Measurements from ENCODE around the gene HSDL2. TPM values are rescaled to one million over a fixed set of nuclear protein-coding genes. Genes with fewer than 3 reads are reported as not detected.

HSDL2 gene
- total RNA-seq, 2 donors from 2014 or later, result 93.0 to 127 TPM

DNA sequence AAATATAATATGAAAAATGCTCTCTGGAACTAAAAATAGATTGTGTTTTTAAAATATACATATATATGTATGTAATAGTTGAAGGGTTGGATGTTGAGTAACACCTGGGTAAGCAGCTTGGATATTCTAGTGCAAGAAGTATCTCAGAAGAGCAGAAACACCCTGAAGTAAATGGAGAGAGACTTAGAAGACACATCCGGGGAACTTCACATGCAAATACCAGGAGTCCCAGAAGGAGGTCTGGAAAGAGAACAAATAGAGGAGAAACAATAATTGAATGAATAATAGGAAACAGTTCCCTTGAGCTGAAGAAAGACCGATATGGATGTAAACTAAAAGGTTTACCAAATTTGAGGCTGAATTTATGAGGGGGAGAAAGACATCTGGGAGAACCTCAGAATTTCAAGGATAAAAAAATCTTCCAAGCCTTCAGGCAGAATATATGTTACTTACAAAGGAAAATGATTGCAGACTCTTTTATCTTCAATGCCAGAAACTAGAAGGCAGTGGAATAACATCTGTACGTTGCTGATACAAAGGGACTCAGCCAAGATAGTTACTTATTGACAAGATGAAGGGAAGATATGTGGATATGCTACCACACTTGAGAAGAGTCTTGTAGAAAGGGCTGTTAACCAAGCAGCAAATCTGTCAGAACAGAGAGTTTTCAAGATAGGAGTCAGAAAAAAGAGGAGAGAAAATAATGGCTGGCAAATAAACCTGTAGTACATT is 42.7 kb downstream of the HSDL2 start:
- no peak for DNase-seq (ENCODE audit: low spot score)
- Histone ChIP-seq H3K9me3 (no peaks in the 10 kb centered on the region), H3K27ac (no peak overlapping the region), H3K27me3 (no peaks in the 10 kb centered on the region), H3K4me3 (no peak overlapping the region), H3K4me1 (no peaks in the 10 kb centered on the region), H3K36me3 (peaks cover 32% of the 10 kb centered on the region)
- TF ChIP-seq, protein P1, sequence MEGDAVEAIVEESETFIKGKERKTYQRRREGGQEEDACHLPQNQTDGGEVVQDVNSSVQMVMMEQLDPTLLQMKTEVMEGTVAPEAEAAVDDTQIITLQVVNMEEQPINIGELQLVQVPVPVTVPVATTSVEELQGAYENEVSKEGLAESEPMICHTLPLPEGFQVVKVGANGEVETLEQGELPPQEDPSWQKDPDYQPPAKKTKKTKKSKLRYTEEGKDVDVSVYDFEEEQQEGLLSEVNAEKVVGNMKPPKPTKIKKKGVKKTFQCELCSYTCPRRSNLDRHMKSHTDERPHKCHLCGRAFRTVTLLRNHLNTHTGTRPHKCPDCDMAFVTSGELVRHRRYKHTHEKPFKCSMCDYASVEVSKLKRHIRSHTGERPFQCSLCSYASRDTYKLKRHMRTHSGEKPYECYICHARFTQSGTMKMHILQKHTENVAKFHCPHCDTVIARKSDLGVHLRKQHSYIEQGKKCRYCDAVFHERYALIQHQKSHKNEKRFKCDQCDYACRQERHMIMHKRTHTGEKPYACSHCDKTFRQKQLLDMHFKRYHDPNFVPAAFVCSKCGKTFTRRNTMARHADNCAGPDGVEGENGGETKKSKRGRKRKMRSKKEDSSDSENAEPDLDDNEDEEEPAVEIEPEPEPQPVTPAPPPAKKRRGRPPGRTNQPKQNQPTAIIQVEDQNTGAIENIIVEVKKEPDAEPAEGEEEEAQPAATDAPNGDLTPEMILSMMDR (IDR thresholded peaks at IDR 0.05), result no peak

DNA sequence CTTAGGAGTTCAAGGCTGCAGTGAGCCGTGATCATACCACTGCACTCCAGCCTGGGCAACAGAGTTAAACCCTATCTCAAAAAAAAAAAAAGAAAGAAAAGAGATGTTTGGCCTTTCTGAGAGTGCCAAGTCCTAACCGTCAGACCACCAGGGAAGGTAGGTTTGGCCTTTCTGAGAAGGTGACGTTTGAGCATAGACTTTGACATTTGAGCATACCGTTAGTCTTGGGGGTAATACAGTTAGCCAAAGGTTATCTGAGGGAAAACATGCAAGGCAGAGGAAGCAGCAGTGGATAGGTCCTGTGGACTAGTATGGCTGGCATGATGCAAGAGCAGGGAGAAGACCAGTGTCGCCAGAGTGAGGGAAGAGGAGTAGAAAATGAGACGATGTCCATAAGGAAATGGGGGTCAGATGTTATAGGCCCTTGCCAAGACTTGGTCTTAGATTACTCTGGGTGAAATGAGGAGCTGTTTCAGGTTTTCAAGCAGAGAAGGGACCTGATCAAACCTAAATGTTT is 50.2 kb downstream of the HSDL2 start:
- peaks cover 11% of the 10 kb centered on the region for H3K36me3 ChIP-seq
- TF ChIP-seq, protein P1 (IDR thresholded peaks at IDR 0.05), result no peak
- H3K4me3 ChIP-seq, result no peak overlapping the region
- no peaks in the 10 kb centered on the region for H3K4me1 ChIP-seq
- DNase-seq (ENCODE audit: low spot score), result no peak
- no peaks in the 10 kb centered on the region for H3K9me3 ChIP-seq
- no peaks in the 10 kb centered on the region for H3K27me3 ChIP-seq
- H3K27ac ChIP-seq, result no peak overlapping the region

DNA sequence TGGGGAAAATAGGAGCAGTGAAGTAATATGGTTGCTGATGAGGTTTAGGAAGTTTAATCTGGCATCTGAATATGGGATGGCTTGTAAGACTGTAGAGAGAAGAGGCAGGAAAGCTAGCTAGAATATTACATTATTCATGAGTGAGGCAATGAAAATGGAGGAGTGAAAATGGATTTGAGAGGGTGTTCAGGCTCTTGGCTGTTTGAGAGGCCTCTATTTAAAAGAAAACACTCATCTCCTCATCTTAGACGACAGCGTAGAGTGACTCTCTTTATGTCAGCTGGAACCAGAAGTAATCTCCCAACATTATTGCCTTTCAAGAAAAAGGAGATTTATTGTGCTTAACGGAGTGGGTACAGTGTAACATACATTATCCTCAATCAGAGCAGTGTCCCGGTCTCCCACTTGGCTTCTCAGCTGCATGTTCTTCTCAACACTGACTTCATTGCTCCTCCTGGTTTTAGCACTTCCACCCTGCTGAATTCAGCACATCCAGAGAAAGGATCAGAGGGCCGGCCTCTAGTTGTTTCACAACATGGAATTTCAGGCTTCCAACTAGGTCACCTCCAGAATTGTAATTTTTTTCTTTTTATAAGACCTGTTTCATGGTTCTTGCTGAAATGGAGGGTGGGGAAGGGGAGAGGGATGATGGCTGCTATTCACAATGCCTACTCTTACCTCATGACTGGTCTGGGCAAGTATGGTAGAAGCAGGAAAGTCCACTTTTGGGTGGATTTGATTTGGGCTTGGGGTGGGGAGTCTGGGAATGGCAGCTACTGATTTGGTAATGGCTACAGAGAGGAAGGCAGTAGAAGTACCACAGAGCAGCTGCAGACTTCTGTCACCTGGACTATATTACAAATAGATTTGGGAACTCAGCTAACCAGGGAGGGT is 53.8 kb downstream of the HSDL2 start:
- no peak for DNase-seq (ENCODE audit: low spot score)
- Histone ChIP-seq H3K27ac (no peak overlapping the region), H3K4me3 (no peak overlapping the region), H3K36me3 (no peaks in the 10 kb centered on the region), H3K9me3 (no peaks in the 10 kb centered on the region), H3K27me3 (no peaks in the 10 kb centered on the region), H3K4me1 (no peaks in the 10 kb centered on the region)
- TF ChIP-seq, protein P1 (IDR thresholded peaks at IDR 0.05), result no peak

DNA sequence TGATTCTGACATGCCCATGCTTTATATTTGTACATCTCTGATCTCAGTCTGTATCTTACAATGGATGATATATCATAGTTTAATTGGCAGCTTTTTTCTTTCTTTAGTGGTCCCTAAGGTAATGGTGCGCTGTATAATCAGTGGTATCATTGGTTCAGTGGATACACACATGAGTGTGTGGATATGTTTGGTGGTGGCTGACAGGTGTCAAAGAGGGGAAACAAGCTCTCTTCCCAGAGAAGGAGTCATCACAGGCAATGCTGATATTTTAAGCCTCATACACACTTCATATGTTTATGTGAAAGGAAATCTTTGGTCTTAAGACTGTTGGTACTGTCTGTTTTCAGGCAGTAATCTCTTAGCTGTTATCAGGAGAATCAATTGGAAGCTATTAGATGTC is 54.6 kb downstream of the HSDL2 start:
- no peak for DNase-seq (ENCODE audit: low spot score)
- TF ChIP-seq, protein P1 (IDR thresholded peaks at IDR 0.05), result no peak
- no peaks in the 10 kb centered on the region for H3K4me1 ChIP-seq
- peaks cover 5% of the 10 kb centered on the region for H3K36me3 ChIP-seq
- H3K27ac ChIP-seq, result no peak overlapping the region
- H3K4me3 ChIP-seq, result no peak overlapping the region
- H3K9me3 ChIP-seq, result no peaks in the 10 kb centered on the region
- no peaks in the 10 kb centered on the region for H3K27me3 ChIP-seq

DNA sequence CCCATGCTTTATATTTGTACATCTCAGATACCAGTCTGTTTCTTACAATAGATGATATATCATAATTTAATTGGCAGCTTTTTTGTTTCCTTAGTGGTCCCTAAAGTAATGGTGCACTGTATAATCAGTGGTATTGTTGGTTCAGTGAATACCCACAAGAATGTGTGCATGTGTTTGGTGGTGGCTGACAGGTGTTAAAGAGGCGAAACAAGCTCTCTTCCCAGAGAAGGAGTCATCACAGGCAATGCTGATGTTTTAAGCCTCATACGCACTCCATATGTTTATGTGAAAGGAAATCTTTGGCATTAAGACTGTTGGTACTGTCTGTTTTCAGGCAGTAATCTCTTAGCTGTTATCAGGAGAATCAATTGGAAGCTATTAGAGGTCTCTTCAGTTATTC is 57.5 kb downstream of the HSDL2 start:
- no peaks in the 10 kb centered on the region for H3K4me1 ChIP-seq
- H3K36me3 ChIP-seq, result peaks cover 13% of the 10 kb centered on the region
- no peaks in the 10 kb centered on the region for H3K27me3 ChIP-seq
- no peak overlapping the region for H3K27ac ChIP-seq
- H3K4me3 ChIP-seq, result no peak overlapping the region
- no peak for DNase-seq (ENCODE audit: low spot score)
- TF ChIP-seq, protein P1 (IDR thresholded peaks at IDR 0.05), result no peak
- H3K9me3 ChIP-seq, result no peaks in the 10 kb centered on the region

All from right atrium auricular region (tissue), 2 donors.